GM20000 (cell line): Measurements from ENCODE around the gene TMC1.
A peak's percentile ranks its signal among the peaks of the same experiment; 100 is the strongest.

Experiments
- DNase-seq: peaks from one replicate; pipeline ENCODE4 v3.0.0; 2012; ENCODE audit warnings: low spot score
- CTCF ChIP-seq: IDR thresholded peaks from 2 replicates; pipeline ENCODE4 v1.5.1; 2012; ENCODE audit warnings: mild to moderate bottlenecking, control low read depth; ENCODE audit errors: extremely low read depth, missing control alignments

TMC1 gene

GRCh38 chr9:72590824-72591223 lies 69.4 kb downstream of the TMC1 start:
- no peak for DNase-seq
- no peak for TF ChIP-seq CTCF

- TF ChIP-seq CTCF: peak; percentile 51
- peak; percentile 52 for DNase-seq
Measured at GRCh38 chr9:72592502-72593403, 71.3 kb downstream of the TMC1 start.

GRCh38 chr9:72596451-72597180 lies 75.2 kb downstream of the TMC1 start:
- no peak for TF ChIP-seq CTCF
- DNase-seq: no peak

- TF ChIP-seq CTCF: no peak
- DNase-seq: no peak
Measured at GRCh38 chr9:72597181-72597517, 75.7 kb downstream of the TMC1 start.

- no peak for TF ChIP-seq CTCF
- no peak for DNase-seq
Measured at GRCh38 chr9:72597601-72598000, 76.2 kb downstream of the TMC1 start.

- DNase-seq: no peak
- TF ChIP-seq CTCF: no peak
Measured at GRCh38 chr9:72598639-72599038, 77.2 kb downstream of the TMC1 start.

- TF ChIP-seq CTCF: no peak
- DNase-seq: no peak
Measured at GRCh38 chr9:72599874-72600534, 78.6 kb downstream of the TMC1 start.
